WTC11 (cell line): ENCODE measurements around the gene ATAD2B. TPM values are rescaled to one million over a fixed set of nuclear protein-coding genes. Genes with fewer than 3 reads are reported as not detected.

Experiments
- ATAC-seq: fragments of 200-7000 bp; cut with Tn5 transposase; 2 replicates; pipeline ENCODE4 v1.10.0; 2021; ENCODE audit warnings: mild to moderate bottlenecking, moderate library complexity
- CTCF ChIA-PET: fragments of 300-600 bp; sonication (Branson Sonifier 250); formaldehyde crosslinking; loops from one replicate; lab custom pipeline; 2021; ENCODE audit warnings: antibody characterized with exemption; lab: Charles Lee
- POLR2A ChIA-PET: fragments of 350-600 bp; sonication (Branson Sonifier 250); formaldehyde crosslinking; loops from one replicate; lab custom pipeline; 2021; ENCODE audit warnings: antibody characterized with exemption; lab: Charles Lee
- DNase-seq: peaks from one replicate; pipeline ENCODE4 v3.0.0; 2021; ENCODE audit warnings: low spot score
- H3K27ac Mint-ChIP-seq: 2 replicates; pipeline ENCODE4 v1.8.0; 2021; ENCODE audit warnings: mixed read lengths
- H3K27me3 Mint-ChIP-seq: 2 replicates; pipeline ENCODE4 v1.8.0; 2021; ENCODE audit warnings: low read depth, mild to moderate bottlenecking, moderate library complexity, mixed read lengths
- H3K36me3 Mint-ChIP-seq: 2 replicates; pipeline ENCODE4 v1.8.0; 2021; ENCODE audit warnings: mixed read lengths
- H3K4me1 Mint-ChIP-seq: 2 replicates; pipeline ENCODE4 v1.8.0; 2022; ENCODE audit warnings: mixed read lengths
- H3K4me3 Mint-ChIP-seq: 2 replicates; pipeline ENCODE4 v1.8.0; 2021; ENCODE audit warnings: mild to moderate bottlenecking, moderate library complexity, mixed read lengths
- H3K9me3 Mint-ChIP-seq: 2 replicates; pipeline ENCODE4 v1.8.0; 2021; ENCODE audit warnings: mixed read lengths
- ATF6 ChIP-seq: sonication (generic); formaldehyde crosslinking; IDR thresholded peaks from 2 replicates; pipeline ENCODE4 v1.8.1; 2023; ENCODE audit warnings: mild to moderate bottlenecking, missing genetic modification reagents
- CBFB ChIP-seq: sonication (generic); formaldehyde crosslinking; IDR thresholded peaks from 2 replicates; pipeline ENCODE4 v1.8.1; 2022; ENCODE audit warnings: mild to moderate bottlenecking, low read depth, missing genetic modification reagents
- E2F5 ChIP-seq: sonication (generic); formaldehyde crosslinking; IDR thresholded peaks from 2 replicates; pipeline ENCODE4 v1.8.1; 2022; ENCODE audit warnings: mild to moderate bottlenecking, moderate library complexity, missing genetic modification reagents
- ETV6 ChIP-seq: sonication (generic); formaldehyde crosslinking; IDR thresholded peaks from 2 replicates; pipeline ENCODE4 v1.8.1; 2022; ENCODE audit warnings: mild to moderate bottlenecking, missing genetic modification reagents
- FOXP4 ChIP-seq: sonication (generic); formaldehyde crosslinking; IDR thresholded peaks from 2 replicates; pipeline ENCODE4 v1.8.0; 2022; ENCODE audit warnings: mild to moderate bottlenecking, missing genetic modification reagents
- GRHL2 ChIP-seq: fragments of 250-450 bp; sonication (Bioruptor Pico); IDR thresholded peaks from 2 replicates; pipeline ENCODE4 v1.8.0; 2022; ENCODE audit warnings: mild to moderate bottlenecking, moderate library complexity; ENCODE audit not compliant: insufficient replicate concordance, severe bottlenecking
- KAT7 ChIP-seq: sonication (generic); formaldehyde crosslinking; IDR thresholded peaks from 2 replicates; pipeline ENCODE4 v1.8.1; 2023; ENCODE audit warnings: missing genetic modification reagents, mild to moderate bottlenecking, borderline replicate concordance
- NFATC4 ChIP-seq: fragments of 250-450 bp; sonication (Bioruptor Pico); IDR thresholded peaks from 2 replicates; pipeline ENCODE4 v1.9.0; 2021; ENCODE audit warnings: mild to moderate bottlenecking
- NFE2L1 ChIP-seq: sonication (generic); formaldehyde crosslinking; IDR thresholded peaks from 2 replicates; pipeline ENCODE4 v1.8.1; 2023; ENCODE audit warnings: missing genetic modification reagents
- NR1H2 ChIP-seq: sonication (generic); formaldehyde crosslinking; IDR thresholded peaks from 2 replicates; pipeline ENCODE4 v1.9.0; 2021; ENCODE audit warnings: mild to moderate bottlenecking, moderate library complexity, missing genetic modification reagents
- OVOL2 ChIP-seq: fragments of 250-450 bp; sonication (Bioruptor Pico); IDR thresholded peaks from 2 replicates; pipeline ENCODE4 v1.9.0; 2021; ENCODE audit warnings: mild to moderate bottlenecking, borderline replicate concordance
- PREB ChIP-seq: sonication (generic); formaldehyde crosslinking; IDR thresholded peaks from 2 replicates; pipeline ENCODE4 v1.8.1; 2022; ENCODE audit warnings: mild to moderate bottlenecking, missing genetic modification reagents, moderate library complexity, borderline replicate concordance
- SOX15 ChIP-seq: fragments of 250-450 bp; sonication (Bioruptor Pico); IDR thresholded peaks from 2 replicates; pipeline ENCODE4 v1.9.0; 2021; ENCODE audit warnings: mild to moderate bottlenecking
- STAT6 ChIP-seq: sonication (generic); formaldehyde crosslinking; conservative IDR thresholded peaks from 2 replicates; pipeline ENCODE4 v1.8.1; 2023; ENCODE audit warnings: mild to moderate bottlenecking, low read depth, missing genetic modification reagents, moderate library complexity
- TEAD4 ChIP-seq: sonication (generic); formaldehyde crosslinking; IDR thresholded peaks from 2 replicates; pipeline ENCODE4 v1.8.0; 2022; ENCODE audit warnings: mild to moderate bottlenecking, missing genetic modification reagents
- USF2 ChIP-seq: sonication (generic); formaldehyde crosslinking; IDR thresholded peaks from 2 replicates; pipeline ENCODE4 v1.8.1; 2023; ENCODE audit warnings: mild to moderate bottlenecking, missing genetic modification reagents, moderate library complexity
- ZBTB21 ChIP-seq: sonication (generic); formaldehyde crosslinking; IDR thresholded peaks from 2 replicates; pipeline ENCODE4 v1.8.1; 2023; ENCODE audit warnings: mild to moderate bottlenecking, missing genetic modification reagents, borderline replicate concordance
- ZSCAN18 ChIP-seq: fragments of 250-450 bp; sonication (Bioruptor Pico); IDR thresholded peaks from 2 replicates; pipeline ENCODE4 v2.1.2; 2022; ENCODE audit warnings: mild to moderate bottlenecking, moderate library complexity
- total RNA-seq: library from RNA; stranded (reverse); gene quantifications from 3 replicates; pipeline ENCODE4 v1.2.3, GENCODE V29; 2021

The ATAD2B gene
- total RNA-seq, 1 experiment from 2014 or later: 21.5 TPM

- ChIA-PET CTCF (no interaction called here), POLR2A (no interaction called here)
- TF ChIP-seq GRHL2 (CRISPR knock-in tag) (no peak), NFE2L1 (CRISPR knock-in tag) (no peak), PREB (CRISPR knock-in tag) (no peak), NR1H2 (CRISPR knock-in tag) (no peak), SOX15 (no peak), USF2 (CRISPR knock-in tag) (no peak), ZSCAN18 (CRISPR knock-in tag) (no peak), TEAD4 (CRISPR knock-in tag) (no peak)
- H3K4me3 Mint-ChIP-seq: no peak overlapping the region
- peaks cover 3% of the 10 kb centered on the region; the same call in 1 of the 2 replicates for H3K36me3 Mint-ChIP-seq
- ATAC-seq (no peak), DNase-seq (no peak)
- H3K9me3 Mint-ChIP-seq: no peaks in the 10 kb centered on the region
- no peak overlapping the region for H3K27ac Mint-ChIP-seq
- no peaks in the 10 kb centered on the region for H3K4me1 Mint-ChIP-seq
- no peaks in the 10 kb centered on the region for H3K27me3 Mint-ChIP-seq
These were observed 137.9 kb downstream of the ATAD2B start for GRCh38 chr2:23789012-23789411.

GRCh38 chr2:23788100-23788499 is 138.8 kb downstream of the ATAD2B start:
- Mint-ChIP-seq H3K27me3 (no peaks in the 10 kb centered on the region), H3K36me3 (peaks cover 3% of the 10 kb centered on the region; the same call in 1 of the 2 replicates)
- ATAC-seq: no peak

More at GRCh38 chr2:23788100-23788499, 138.8 kb downstream of the ATAD2B start:
- ChIA-PET CTCF (interaction anchor here (1.0 kb wide), 1 partner anchor 16 kb away, joined by 3 read pairs; no protein-coding TSS in a partner anchor), POLR2A (no interaction called here)
- no peak for DNase-seq
- Mint-ChIP-seq H3K9me3 (no peaks in the 10 kb centered on the region), H3K4me1 (no peaks in the 10 kb centered on the region), H3K4me3 (no peak overlapping the region), H3K27ac (no peak overlapping the region)
- TF ChIP-seq ZBTB21 (no peak), STAT6 (CRISPR knock-in tag) (no peak), E2F5 (CRISPR knock-in tag) (no peak), OVOL2 (CRISPR knock-in tag) (no peak), KAT7 (no peak), ETV6 (CRISPR knock-in tag) (no peak), NFATC4 (CRISPR knock-in tag) (no peak), FOXP4 (CRISPR knock-in tag) (no peak), ATF6 (CRISPR knock-in tag) (no peak), CBFB (no peak)
